ENCODE data around the gene ECE2. TPM values are rescaled to one million over a fixed set of nuclear protein-coding genes. Genes with fewer than 3 reads are reported as not detected.

The ECE2 gene
- total RNA-seq, 3 donors from 2014 or later (not counting 1 experiment from before 2014, with no cell fraction given), result not detected

GRCh38 chr3:184334470-184335158 is 58.8 kb downstream of the ECE2 start:
- H3K36me3 Mint-ChIP-seq, result peaks cover 11% of the 10 kb centered on the region
- Histone ChIP-seq H3K4me3 (ENCODE audit: low read length) (no peak overlapping the region), H3K27me3 (ENCODE audit: control insufficient read depth, insufficient read depth, low read length) (no peaks in the 10 kb centered on the region), H3K4me1 (ENCODE audit: control insufficient read depth, insufficient read depth, low read length) (peaks cover 23% of the 10 kb centered on the region), H3K9me3 (ENCODE audit: control insufficient read depth, insufficient read depth, low read length) (no peaks in the 10 kb centered on the region), H3K36me3 (ENCODE audit: control insufficient read depth, insufficient read depth, low read length) (peaks cover 48% of the 10 kb centered on the region), H3K27ac (ENCODE audit: low read length) (peak overlapping the region; percentile 97)
- no peaks in the 10 kb centered on the region for H3K9me3 Mint-ChIP-seq
- peak overlapping the region; percentile 90 for H3K4me3 Mint-ChIP-seq
- peaks cover 0 to 7% of the 10 kb centered on the region in 2 donors for H3K27me3 Mint-ChIP-seq (ENCODE audit: low read depth in 2 of 2)
- H3K27ac Mint-ChIP-seq, result peak overlapping the region; percentile 78 to 80
- TF ChIP-seq CTCF (IDR thresholded peaks at IDR 0.05), result no peak
- peak in 2 of 3 donors; percentile 39 to 40 for ATAC-seq
- DNase-seq, result peak in 1 of 2 donors; percentile 53
- WGBS (ENCODE audit: insufficient coverage), result 79% methylated on average over 14 of the region's 15 CpGs
- H3K4me1 Mint-ChIP-seq, result peaks cover 17 to 37% of the 10 kb centered on the region in 2 donors
- intact Hi-C loops (cut with micrococcal nuclease), result loop anchor here (1.0 to 2.0 kb wide), 2 partner anchors 14 to 29 kb away; no protein-coding TSS in a partner anchor

GRCh38 chr3:184335291-184335660 is 59.5 kb downstream of the ECE2 start:
- H3K27me3 ChIP-seq (ENCODE audit: control insufficient read depth, insufficient read depth, low read length), result no peaks in the 10 kb centered on the region
- no peak for DNase-seq
- Mint-ChIP-seq H3K27me3 (ENCODE audit: low read depth in 2 of 2) (peaks cover 0 to 7% of the 10 kb centered on the region in 2 donors), H3K4me3 (peak overlapping the region; percentile 90), H3K9me3 (no peaks in the 10 kb centered on the region), H3K36me3 (peaks cover 8% of the 10 kb centered on the region), H3K27ac (peak overlapping the region; percentile 78 to 80), H3K4me1 (peaks cover 17 to 37% of the 10 kb centered on the region in 2 donors)
- H3K4me3 ChIP-seq (ENCODE audit: low read length), result peak overlapping the region; percentile 51
- H3K36me3 ChIP-seq (ENCODE audit: control insufficient read depth, insufficient read depth, low read length), result peaks cover 44% of the 10 kb centered on the region
- peak in 1 of 3 donors; percentile 5 for ATAC-seq
- H3K4me1 ChIP-seq (ENCODE audit: control insufficient read depth, insufficient read depth, low read length), result peaks cover 23% of the 10 kb centered on the region
- 78% methylated on average over 4 of the region's 4 CpGs for WGBS (ENCODE audit: insufficient coverage)
- peak overlapping the region; percentile 97 for H3K27ac ChIP-seq (ENCODE audit: low read length)
- no peak for TF ChIP-seq CTCF (IDR thresholded peaks at IDR 0.05)
- intact Hi-C loops (cut with micrococcal nuclease), result loop anchor here (1.0 to 2.0 kb wide), 2 partner anchors 14 to 28 kb away; no protein-coding TSS in a partner anchor
- H3K9me3 ChIP-seq (ENCODE audit: control insufficient read depth, insufficient read depth, low read length), result no peaks in the 10 kb centered on the region

- Histone ChIP-seq H3K4me1 (ENCODE audit: control insufficient read depth, insufficient read depth, low read length) (peaks cover 23% of the 10 kb centered on the region), H3K27ac (ENCODE audit: low read length) (peak overlapping the region; percentile 97), H3K27me3 (ENCODE audit: control insufficient read depth, insufficient read depth, low read length) (no peaks in the 10 kb centered on the region), H3K9me3 (ENCODE audit: control insufficient read depth, insufficient read depth, low read length) (no peaks in the 10 kb centered on the region), H3K36me3 (ENCODE audit: control insufficient read depth, insufficient read depth, low read length) (peaks cover 40% of the 10 kb centered on the region), H3K4me3 (ENCODE audit: low read length) (peak overlapping the region; percentile 51)
- peak overlapping the region; percentile 78 to 80 for H3K27ac Mint-ChIP-seq
- peak; percentile 77 to 88 (median 83) for ATAC-seq
- H3K36me3 Mint-ChIP-seq, result peaks cover 8% of the 10 kb centered on the region
- H3K4me3 Mint-ChIP-seq, result peak overlapping the region; percentile 90
- H3K27me3 Mint-ChIP-seq (ENCODE audit: low read depth in 2 of 2), result peaks cover 0 to 7% of the 10 kb centered on the region in 2 donors
- TF ChIP-seq CTCF (IDR thresholded peaks at IDR 0.05), result no peak
- DNase-seq, result peak; percentile 94
- intact Hi-C loops (cut with micrococcal nuclease), result loop anchor here (1.0 to 2.0 kb wide), 2 partner anchors 15 to 27 kb away; no protein-coding TSS in a partner anchor
- WGBS (ENCODE audit: insufficient coverage), result 2% methylated on average over 77 of the region's 77 CpGs
- peaks cover 17 to 41% of the 10 kb centered on the region in 2 donors for H3K4me1 Mint-ChIP-seq
- H3K9me3 Mint-ChIP-seq, result no peaks in the 10 kb centered on the region
These were observed 60.1 kb downstream of the ECE2 start for GRCh38 chr3:184335661-184336546.

Measured in natural killer cell (primary cell).